Stimulated activated CD8-positive, alpha-beta memory T cell treated with anti-CD3 and anti-CD28 coated beads, Interleukin-15, amount 100 ng/mL, for 24 hours (primary cell): ENCODE data around the gene NFIC.

Experiments
- DNase-seq: peaks from one replicate; pipeline ENCODE4 v3.0.0-alpha.2; 2020; ENCODE audit warnings: low read depth

Gene NFIC

DNA sequence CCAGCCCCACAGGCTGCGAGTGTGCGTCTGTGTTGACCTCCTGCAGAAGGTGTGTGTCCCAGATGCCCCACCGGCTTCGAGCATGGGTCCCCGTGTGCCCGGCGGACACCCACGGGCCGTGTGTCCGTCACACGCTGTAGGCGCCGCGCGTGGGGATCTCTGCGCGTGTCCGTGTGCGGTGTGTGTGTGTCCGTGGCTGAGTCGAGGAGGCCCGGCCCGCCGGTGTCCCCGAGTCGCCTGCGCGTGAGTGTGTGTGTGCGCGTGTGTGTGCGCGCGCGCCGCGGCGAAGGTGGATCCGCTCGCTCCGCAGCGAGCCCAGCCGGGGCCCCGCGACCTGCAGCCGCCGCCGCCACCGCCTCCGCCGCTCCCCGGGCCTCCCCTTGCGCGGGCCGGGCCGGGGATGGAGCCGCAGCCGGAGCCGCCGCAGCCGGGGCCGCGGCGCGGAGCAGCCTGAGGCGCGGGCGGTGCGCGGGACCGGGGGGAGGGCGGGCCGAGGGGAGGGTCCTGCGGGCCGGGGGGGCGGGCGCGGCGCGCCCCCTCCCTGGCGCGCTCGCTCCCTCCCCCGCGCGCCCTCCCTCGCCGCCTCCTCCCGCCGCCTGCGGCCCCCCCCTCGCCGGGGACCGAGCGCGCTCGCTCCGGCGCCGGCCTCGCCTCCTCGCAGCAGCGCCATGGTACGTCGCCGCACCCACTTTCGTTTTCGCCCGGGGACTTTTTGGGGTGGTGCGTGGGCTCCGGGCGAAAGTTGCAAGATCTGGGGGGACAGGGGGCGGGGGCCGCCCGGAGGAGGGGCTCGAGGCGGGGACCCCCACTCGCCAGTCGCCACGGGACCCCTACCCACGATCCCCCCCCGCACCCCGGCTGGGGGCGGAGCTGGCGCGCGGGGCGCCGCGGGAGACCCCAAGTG is 7.1 kb upstream of the NFIC start:
- DNase-seq, result peak; percentile 26

DNA sequence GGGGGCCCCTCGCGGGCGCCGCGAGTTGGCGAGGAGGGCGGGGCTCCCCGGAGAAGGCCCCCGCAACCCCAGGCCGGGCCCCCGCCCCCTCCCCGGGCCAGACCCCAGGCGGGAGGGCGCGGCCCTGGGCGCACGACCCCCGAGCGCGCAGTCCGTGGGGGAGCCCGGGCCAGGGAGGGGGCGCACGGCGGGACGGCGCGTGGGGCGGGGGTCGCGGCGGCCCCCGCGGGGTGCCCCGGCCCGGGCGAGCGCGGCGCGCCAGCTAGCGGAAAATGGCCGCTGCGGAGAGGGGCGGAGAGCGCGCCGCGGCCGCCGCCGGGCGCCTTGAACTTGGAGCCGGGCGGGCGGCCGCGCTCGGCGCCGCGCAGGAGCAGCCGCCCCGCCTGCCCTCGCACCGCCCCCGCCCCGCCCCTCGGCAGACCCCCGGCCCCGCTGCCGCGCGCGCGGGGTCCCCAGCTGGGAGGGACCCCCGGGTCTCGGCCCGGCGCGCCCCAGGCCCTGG is 6.4 kb upstream of the NFIC start:
- DNase-seq, result no peak

DNA sequence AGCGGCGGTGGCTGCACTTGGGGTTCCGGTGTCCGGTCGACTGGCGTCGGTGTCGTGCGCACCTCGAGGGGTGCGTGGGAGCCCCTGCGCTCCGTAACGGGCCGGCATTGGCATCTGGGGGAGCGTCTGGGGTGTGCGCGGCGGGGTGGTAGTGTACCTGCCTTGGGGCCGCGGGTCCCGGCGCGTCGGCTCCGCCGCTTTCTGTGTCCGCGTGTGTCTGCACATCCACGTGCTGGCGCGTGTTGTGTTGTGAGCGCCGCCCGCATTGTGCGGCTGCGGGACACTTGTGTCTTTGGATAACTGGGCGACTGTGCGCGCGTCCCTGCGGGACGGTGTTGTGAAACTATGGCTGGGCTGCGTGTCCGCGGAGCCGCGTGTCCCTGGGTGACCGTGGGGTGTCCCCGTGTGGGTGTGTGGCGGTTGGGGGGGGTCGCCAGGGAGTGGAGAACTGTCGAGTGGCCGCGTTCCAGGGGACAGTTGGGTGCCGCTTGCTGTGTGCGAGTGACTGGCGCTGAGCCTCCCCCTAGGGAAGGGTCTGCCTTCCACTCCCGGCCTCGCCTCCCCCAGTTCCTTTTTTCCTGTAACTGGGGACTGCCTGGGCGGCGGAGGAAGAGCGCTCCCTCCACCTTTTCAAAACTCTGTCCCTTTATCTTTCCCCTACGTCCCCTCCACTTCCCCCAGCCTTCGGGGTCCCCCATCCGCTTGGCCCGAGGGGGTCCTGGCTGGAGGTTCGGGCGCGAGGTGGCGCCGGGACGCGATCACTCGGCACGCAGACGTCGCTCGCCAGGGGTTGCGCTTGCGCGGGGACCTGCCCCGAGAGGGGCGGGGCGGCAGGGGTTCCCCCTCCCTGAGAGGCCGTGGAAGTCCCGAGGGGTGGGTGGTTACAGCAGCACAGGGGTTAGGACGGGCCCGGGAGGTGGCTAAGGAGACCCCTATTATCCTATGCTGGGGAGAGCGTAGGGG is 5.7 kb upstream of the NFIC start:
- DNase-seq, result peak; percentile 51

GRCh38 chr19:3361384-3362216 is 4.8 kb upstream of the NFIC start:
- no peak for DNase-seq

DNA sequence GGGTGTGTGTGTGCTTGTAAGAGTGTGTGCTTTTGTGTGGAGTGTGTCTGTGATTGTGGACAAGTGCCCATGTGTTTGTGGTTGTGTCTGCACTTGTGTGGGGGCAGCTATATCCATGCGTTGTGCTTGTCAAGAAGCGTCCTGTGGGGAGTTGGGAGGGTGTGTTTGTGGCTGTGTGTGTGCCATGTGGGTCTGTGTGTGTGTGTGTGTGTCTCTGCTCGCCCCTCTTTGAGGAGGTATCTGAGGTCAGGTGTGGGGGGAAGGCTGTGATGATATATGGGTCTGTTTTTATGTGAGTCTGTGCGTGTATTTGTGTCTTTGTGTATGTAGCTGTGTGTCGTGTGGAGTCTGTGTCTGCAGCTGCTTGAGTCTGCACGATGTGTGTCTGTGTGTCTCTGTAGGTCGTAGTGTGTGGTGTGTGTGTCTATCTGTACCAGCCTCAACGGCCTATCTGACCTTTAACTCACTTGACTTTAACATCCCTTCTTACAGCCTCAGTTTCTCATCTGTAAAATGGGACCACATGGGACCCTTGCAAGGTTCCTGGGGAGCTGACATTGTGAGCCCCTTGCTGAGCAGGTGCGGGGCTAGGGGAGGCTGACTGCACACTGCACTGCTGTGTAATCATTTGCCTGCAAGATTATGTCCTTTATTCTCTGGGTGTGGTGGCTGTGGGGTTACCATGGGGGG is 4.0 kb upstream of the NFIC start:
- DNase-seq, result no peak

DNA sequence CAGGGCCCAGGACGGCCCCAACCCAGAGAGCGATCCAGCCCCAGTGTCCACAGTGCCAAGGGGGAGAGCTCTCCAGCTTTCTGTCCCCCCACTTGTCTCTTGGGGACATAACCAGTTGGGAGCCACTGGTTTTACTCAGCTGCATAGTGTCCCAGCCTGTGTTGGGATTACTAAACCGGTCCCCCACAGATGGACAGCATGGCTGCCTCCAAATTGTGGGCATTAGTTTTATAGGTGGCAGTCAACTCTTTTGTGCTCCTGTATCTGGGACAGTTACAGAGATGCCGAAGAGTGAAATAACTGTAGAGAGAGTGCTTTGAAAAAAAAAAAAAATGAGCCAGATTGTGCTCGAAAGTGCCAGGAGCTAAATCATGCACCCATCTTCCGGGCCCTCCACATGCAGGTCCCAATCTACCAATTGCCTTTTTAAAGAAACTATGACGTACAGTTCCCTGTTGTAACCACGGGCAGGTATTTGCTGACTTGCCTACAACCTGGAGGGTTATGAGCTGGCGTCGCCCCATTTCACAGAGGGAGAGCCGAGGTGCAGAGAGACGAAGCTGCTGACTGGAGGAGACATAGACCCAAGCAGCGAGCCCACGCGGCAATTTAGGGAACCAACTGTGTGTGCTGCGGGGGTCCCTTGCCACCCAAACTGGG is 2.4 kb upstream of the NFIC start:
- DNase-seq, result no peak

GRCh38 chr19:3364501-3364858 is 1.9 kb upstream of the NFIC start:
- DNase-seq, result no peak

- DNase-seq, result no peak
Measured at GRCh38 chr19:3365093-3365835, 1.1 kb upstream of the NFIC start.

- no peak for DNase-seq
Measured at GRCh38 chr19:3366753-3367627, 607 bp downstream of the NFIC start.

DNA sequence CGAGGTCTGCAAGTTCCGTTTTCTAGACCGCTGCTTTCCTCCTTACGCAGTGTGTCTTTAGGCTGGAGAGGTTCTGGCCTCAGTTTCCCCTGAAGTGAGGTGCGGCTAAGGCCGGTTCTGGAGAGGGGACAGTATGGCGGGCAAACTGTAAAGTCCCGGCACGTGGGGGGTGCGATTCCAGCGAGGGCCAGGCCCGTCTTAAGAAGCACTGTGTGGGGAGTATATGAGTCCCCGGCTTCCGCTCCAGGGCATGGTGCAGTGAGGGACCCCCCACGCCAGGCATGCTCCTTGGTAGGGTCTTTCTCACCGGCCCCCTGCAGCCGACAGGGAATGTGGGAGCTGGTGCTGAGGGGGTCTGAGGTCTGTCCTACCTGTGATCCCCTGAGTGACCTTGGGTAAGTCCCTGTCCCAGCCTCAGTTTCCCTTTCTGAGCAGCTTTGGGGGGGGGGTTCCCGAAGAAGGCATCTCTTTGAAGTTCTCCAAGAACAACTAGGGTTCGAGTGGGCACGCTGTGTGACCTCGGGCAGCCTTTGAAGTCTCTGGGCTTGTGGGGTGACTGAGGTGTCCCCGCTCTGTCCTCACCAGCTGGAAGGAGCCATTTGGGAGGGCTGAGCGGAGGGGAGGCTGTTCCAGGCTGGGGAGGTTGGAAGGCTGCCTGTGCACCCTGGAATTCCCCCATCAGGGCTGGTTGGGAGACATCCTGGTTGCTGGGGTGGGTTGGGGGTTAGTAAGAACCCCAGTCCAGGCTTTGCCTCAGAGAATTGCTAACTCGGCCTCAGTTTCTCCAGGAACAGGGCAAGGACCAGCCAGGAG is 1.5 kb downstream of the NFIC start:
- DNase-seq, result no peak

DNA sequence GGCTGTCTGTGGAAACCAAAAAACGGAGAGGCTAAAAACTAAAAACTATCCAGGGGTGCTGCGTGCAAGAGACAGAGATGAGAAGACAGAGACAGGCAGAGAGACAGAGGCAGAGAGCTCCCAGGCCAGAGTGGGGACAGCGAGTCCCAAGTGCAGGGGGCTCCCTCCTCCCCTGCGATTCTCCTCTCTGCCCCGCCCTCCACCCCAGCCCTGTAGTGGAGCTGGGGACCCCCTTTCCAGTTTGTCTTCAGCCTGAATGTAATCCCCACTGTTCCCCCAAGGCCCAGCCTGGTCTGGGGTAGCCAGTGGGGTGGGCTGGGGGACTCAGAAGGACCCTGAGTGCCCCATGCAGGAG is 2.0 kb downstream of the NFIC start:
- no peak for DNase-seq

- no peak for DNase-seq
Measured at GRCh38 chr19:3368848-3369336, 2.5 kb downstream of the NFIC start.

DNA sequence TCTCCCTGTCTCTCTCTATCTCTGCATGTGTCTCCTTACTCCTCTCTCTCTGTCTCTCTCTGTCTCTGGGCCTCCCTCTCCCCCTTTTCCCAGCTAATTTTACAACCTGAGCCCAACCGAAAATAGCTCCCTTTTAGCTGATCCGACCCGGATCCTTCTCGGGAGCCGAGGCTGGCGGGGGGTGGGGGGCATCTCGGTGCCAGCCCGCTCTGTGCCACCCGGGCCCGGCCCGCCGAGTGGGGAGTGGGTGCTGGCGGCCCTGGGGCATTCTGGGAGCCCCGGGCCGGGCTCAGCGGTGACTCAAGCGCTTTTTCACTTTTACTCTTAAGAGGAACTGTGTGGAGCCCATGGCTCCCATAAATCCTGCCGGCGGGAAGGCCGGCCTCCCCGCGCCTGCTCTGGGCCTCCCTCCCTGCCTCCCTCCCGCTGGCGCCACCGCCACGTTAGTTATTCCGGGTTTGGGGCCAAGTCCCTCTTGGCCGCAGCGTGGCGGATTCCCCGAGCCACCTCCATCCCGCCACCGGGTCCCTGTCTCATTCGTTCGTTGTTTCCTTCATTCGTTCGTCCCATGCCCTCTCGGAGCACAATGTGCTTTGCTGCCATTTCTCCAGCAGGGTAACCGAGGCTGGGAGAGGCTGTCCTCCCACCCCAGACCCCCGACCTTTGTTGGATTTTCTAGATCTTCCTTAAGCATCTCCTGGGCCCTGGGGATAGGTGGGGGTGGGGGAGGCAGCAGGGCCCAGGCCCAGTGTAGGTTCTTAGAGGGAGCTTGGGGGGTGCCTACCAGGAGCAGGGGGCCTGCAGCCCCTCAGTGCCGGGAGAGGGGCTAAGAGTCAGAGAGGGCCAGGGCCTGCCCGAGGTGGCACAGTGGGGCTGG is 3.2 kb downstream of the NFIC start:
- DNase-seq, result no peak

- no peak for DNase-seq
Measured at GRCh38 chr19:3370214-3370720, 3.9 kb downstream of the NFIC start.

DNA sequence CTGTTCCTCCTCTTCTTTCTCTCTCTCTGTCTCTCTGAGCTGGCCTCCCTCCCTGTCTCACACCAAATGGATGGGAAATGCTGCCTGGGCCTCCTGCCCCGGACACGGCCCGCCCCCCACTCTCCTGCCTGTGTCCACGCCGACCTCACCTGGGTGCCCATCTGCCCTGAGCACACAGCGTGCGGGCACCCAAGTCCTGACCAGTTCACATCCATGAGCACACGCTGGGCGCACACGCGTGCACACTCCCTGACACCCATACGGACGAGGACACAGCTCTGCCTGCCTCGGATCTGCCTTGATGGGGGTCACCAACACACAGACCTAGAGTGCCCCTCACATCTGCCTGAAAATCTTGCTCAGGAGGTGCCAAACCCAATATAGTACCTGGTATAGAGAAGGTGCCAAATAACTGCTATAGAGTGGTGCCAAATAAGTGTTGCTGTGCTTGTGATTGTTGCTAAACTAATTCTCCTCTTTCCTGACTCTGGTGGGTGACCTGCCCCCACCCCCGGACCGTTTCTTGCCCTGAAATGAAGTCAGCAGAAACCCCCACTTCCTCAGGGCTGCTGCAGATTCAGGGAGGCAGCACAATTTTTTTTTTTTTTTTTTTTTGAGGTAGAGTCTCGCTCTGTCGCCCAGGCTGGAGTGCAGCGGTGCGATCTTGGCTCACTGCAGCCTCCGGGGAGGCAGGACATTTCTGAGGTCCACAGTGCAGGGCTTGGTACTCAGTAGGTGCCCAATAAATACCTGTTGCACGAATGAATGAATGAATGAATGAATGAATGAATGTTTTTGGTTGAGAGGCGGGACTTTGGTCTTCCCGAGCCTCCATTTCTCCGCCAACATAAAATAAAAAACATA is 4.6 kb downstream of the NFIC start:
- no peak for DNase-seq

GRCh38 chr19:3372413-3372812 is 6.0 kb downstream of the NFIC start:
- no peak for DNase-seq
